Body of pancreas (tissue), 4 donors: ENCODE measurements around the gene MYO15A.

Experiments used
- CTCF ChIP-seq, 7 experiments: fragments of 450-650 bp in 4 of 7; fragments of 200-600 bp in 3 of 7; sonication (generic) in 3 of 7; IDR thresholded peaks; one replicate each; pipeline ENCODE4 v1.5.1; 2016 to 2019; ENCODE audit warnings: antibody characterized with exemption in 7 of 7
- POLR2A ChIP-seq, 3 donors: fragments of 450-650 bp; IDR thresholded peaks; one replicate each; pipeline ENCODE4 v1.6.1; 2016; ENCODE audit warnings: antibody characterized with exemption in 3 of 3, mild to moderate bottlenecking in 2 of 3

- no peak for TF ChIP-seq CTCF (IDR thresholded peaks at IDR 0.05)
- no peak for TF ChIP-seq POLR2A (IDR thresholded peaks at IDR 0.05)
Observed at GRCh38 chr17:18201108-18201507, 92.6 kb downstream of the MYO15A start.
